GM12878 (cell line): ENCODE measurements around the gene HMGN3.

ENCODE experiments used
- BRCA1 ChIP-seq: IDR thresholded peaks from 2 replicates; pipeline ENCODE4 v1.6.1; 2011; ENCODE audit warnings: low read depth, low read length, improper control_type of control experiment
- KDM1A ChIP-seq: fragments of 200-600 bp; sonication (generic); IDR thresholded peaks from 2 replicates; pipeline ENCODE4 v1.6.1; 2016; ENCODE audit warnings: borderline replicate concordance
- POLR2A ChIP-seq: IDR thresholded peaks from 2 replicates; pipeline ENCODE4 v1.6.1; 2011; ENCODE audit warnings: low read depth, mild to moderate bottlenecking, low read length
- RCOR1 ChIP-seq: conservative IDR thresholded peaks from 2 replicates; pipeline ENCODE4 v1.6.1; 2012; ENCODE audit warnings: low read depth, low read length, improper control_type of control experiment
- SMC3 ChIP-seq: IDR thresholded peaks from 2 replicates; pipeline ENCODE4 v1.6.1; 2011; ENCODE audit warnings: low read length, improper control_type of control experiment, borderline replicate concordance
- SRF ChIP-seq, 2 experiments: IDR thresholded peaks; 2 replicates each; pipeline ENCODE4 v1.6.1; 2011; ENCODE audit warnings: low read depth in 2 of 2, low read length in 2 of 2, mild to moderate bottlenecking in 1 of 2, moderate library complexity in 1 of 2
- TF ChIP-seq, protein P1 (sequence below): IDR thresholded peaks from 2 replicates; pipeline ENCODE4 v1.6.1; 2012; ENCODE audit warnings: low read depth, low read length, improper control_type of control experiment
- TF ChIP-seq, protein P2 (sequence below): fragments of 450-650 bp; IDR thresholded peaks from 2 replicates; pipeline ENCODE4 v1.6.1; 2017; ENCODE audit warnings: low read depth, mild to moderate bottlenecking, moderate library complexity
- TF ChIP-seq, protein P3 (sequence below), 3 experiments: IDR thresholded peaks in 2 of 3; conservative IDR thresholded peaks in 1 of 3; 2 replicates each; pipeline ENCODE4 v1.5.1; 2011; ENCODE audit warnings: low read depth in 3 of 3, low read length in 3 of 3, mild to moderate bottlenecking in 3 of 3, control low read depth in 2 of 3, moderate library complexity in 2 of 3, inconsistent platforms in 1 of 3, mixed read lengths in 1 of 3; ENCODE audit not compliant: control insufficient read depth in 2 of 3, insufficient read depth in 1 of 3; ENCODE audit errors: extremely low read depth in 1 of 3

DNA sequence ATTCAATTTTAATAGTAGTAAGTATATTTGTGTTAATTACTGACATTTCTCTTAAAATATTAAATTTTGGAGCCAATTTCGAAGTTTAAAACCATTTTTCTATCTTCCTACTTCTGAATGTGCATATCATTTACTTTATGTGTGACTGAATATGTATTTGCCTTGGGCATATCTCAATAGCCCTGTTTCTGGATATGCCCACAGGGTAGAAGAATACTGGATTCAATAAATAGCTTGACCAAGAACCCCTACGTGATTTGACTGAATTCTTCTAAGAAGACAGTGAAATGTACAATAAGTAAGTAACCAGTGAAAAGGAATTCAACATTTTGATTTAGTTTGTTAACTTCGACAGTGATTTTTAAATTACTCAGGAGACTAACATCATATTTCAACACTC lies 7.8 kb downstream of the HMGN3 start:
- TF ChIP-seq, protein P1, sequence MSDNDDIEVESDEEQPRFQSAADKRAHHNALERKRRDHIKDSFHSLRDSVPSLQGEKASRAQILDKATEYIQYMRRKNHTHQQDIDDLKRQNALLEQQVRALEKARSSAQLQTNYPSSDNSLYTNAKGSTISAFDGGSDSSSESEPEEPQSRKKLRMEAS = no peak
- TF ChIP-seq, protein P2, sequence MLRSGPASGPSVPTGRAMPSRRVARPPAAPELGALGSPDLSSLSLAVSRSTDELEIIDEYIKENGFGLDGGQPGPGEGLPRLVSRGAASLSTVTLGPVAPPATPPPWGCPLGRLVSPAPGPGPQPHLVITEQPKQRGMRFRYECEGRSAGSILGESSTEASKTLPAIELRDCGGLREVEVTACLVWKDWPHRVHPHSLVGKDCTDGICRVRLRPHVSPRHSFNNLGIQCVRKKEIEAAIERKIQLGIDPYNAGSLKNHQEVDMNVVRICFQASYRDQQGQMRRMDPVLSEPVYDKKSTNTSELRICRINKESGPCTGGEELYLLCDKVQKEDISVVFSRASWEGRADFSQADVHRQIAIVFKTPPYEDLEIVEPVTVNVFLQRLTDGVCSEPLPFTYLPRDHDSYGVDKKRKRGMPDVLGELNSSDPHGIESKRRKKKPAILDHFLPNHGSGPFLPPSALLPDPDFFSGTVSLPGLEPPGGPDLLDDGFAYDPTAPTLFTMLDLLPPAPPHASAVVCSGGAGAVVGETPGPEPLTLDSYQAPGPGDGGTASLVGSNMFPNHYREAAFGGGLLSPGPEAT = no peak
- TF ChIP-seq RCOR1 (no peak), SRF (IDR thresholded peaks at IDR 0.05; ENCODE audit: low read depth in 2 of 2, low read length in 2 of 2) (no peak), POLR2A (no peak), KDM1A (no peak), SMC3 (no peak), BRCA1 (no peak)
- TF ChIP-seq, protein P3, sequence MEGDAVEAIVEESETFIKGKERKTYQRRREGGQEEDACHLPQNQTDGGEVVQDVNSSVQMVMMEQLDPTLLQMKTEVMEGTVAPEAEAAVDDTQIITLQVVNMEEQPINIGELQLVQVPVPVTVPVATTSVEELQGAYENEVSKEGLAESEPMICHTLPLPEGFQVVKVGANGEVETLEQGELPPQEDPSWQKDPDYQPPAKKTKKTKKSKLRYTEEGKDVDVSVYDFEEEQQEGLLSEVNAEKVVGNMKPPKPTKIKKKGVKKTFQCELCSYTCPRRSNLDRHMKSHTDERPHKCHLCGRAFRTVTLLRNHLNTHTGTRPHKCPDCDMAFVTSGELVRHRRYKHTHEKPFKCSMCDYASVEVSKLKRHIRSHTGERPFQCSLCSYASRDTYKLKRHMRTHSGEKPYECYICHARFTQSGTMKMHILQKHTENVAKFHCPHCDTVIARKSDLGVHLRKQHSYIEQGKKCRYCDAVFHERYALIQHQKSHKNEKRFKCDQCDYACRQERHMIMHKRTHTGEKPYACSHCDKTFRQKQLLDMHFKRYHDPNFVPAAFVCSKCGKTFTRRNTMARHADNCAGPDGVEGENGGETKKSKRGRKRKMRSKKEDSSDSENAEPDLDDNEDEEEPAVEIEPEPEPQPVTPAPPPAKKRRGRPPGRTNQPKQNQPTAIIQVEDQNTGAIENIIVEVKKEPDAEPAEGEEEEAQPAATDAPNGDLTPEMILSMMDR (IDR thresholded peaks at IDR 0.05 in 2 of 3, conservative IDR thresholded peaks at IDR 0.05 in 1 of 3; ENCODE audit: control insufficient read depth in 2 of 3, extremely low read depth in 1 of 3, insufficient read depth in 1 of 3, low read depth in 3 of 3, low read length in 3 of 3) = no peak
